Parietal lobe (tissue), 2 donors: ENCODE data around the gene PILRB. TPM values are rescaled to one million over a fixed set of nuclear protein-coding genes. Genes with fewer than 3 reads are reported as not detected.

Experiments used
- small RNA-seq: library from RNA; depleted of rRNA; stranded (forward); fragments of <200 nt; gene quantifications from one replicate; pipeline ENCODE3, GENCODE V24; 2014; ENCODE audit warnings: low replicate concordance
- total RNA-seq: library from RNA; depleted of rRNA; stranded (reverse); fragments of >200 nt; gene quantifications from one replicate; pipeline ENCODE4 v1.2.3, GENCODE V29; 2014

PILRB gene
- total RNA-seq = 35.4 TPM

DNA sequence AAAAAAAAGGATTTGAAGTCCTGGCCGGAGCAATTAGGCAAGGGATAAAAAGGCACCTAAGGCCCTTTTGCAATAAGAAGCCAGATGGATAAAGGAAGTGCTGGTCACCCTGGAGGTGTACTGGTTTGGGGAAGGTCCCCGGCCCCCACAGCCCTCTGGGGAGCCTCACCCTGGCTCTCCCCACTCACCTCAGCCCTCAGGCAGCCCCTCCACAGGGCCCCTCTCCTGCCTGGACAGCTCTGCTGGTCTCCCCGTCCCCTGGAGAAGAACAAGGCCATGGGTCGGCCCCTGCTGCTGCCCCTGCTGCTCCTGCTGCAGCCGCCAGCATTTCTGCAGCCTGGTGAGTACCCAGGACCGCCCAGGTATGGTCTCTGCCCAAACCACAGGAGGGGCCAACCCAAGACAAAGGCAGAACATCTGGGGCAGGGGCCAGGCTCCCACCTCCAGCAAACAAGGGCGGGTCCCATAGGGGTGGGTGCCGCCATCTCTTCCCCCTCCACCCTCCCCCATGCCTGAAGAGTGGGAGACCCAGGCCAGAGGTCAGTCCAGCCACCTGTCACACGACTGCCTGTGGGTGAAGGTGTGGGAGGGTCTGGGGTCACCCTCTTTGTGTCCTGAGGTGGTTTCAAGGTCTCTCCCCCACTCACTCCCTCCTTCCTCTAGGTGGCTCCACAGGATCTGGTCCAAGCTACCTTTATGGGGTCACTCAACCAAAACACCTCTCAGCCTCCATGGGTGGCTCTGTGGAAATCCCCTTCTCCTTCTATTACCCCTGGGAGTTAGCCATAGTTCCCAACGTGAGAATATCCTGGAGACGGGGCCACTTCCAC is at the start of gene PILRB:
Gene PILRB (plus strand): TSS at position 91 of the 830 bp plus-strand sequence. CDS start 186 bp downstream, at position 277.

DNA sequence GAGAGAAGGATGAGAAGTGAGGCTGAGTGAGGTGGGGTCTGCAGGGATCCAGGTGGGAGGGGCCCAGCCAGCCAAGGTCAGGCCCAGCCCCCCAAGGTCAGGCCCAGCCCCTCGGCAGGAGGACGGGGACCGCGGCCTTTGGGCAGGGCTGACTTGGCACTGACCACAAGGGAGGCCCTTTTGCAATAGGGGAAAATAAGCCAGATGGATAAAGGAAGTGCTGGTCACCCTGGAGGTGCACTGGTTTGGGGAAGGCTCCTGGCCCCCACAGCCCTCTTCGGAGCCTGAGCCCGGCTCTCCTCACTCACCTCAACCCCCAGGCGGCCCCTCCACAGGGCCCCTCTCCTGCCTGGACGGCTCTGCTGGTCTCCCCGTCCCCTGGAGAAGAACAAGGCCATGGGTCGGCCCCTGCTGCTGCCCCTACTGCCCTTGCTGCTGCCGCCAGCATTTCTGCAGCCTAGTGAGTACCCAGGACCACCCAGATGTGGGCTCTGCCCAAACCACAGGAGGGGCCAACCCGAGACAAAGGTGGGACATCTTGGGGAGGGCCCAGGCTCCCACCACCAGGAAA is 15.4 kb downstream of the PILRB start, which contains the start of gene PILRA:
Gene PILRA (plus strand): TSS at position 227 of the 571 bp plus-strand sequence. CDS start 170 bp downstream, at position 397.

Small RNAs within 50 kb of the gene (small RNA-seq; reads per million reads assigned to genes)
- not detected for gene RF00019

Other genes starting within 250 kb of the PILRB start
- 27.9 TPM for gene TAF6, start 238.8 kb upstream of the PILRB start, total RNA-seq
- gene CNPY4, start 238.5 kb upstream of the PILRB start, total RNA-seq = 22.5 TPM
- 8.1 TPM for gene MBLAC1, start 231.2 kb upstream of the PILRB start, total RNA-seq
- gene LAMTOR4, start 209.2 kb upstream of the PILRB start, total RNA-seq = 31.0 TPM
- gene TRAPPC14, start 199.4 kb upstream of the PILRB start, total RNA-seq = 19.7 TPM
- 7.2 TPM for gene GAL3ST4, start 189.5 kb upstream of the PILRB start, total RNA-seq
- gene GPC2, start 180.7 kb upstream of the PILRB start, total RNA-seq = 67.3 TPM
- 1.3 TPM for gene STAG3, start 180.2 kb upstream of the PILRB start, total RNA-seq
- not detected for gene PVRIG, start 138.2 kb upstream of the PILRB start, total RNA-seq
- not detected for gene SPDYE3, start 50.4 kb upstream of the PILRB start, total RNA-seq
- gene PILRA, start 15.4 kb downstream of the PILRB start, total RNA-seq = 3.8 TPM
- 2.2 TPM for gene ZCWPW1, start 70.6 kb downstream of the PILRB start, total RNA-seq
- gene MEPCE, start 71.7 kb downstream of the PILRB start, total RNA-seq = 21.3 TPM
- gene PPP1R35, start 78.4 kb downstream of the PILRB start, total RNA-seq = 7.8 TPM
- not detected for gene SPACDR, start 106.1 kb downstream of the PILRB start, total RNA-seq
- 6.6 TPM for gene TSC22D4, start 121.1 kb downstream of the PILRB start, total RNA-seq
- 38.5 TPM for gene NYAP1, start 125.8 kb downstream of the PILRB start, total RNA-seq
- gene AGFG2, start 181.1 kb downstream of the PILRB start, total RNA-seq = 4.7 TPM
- not detected for gene SAP25, start 215.8 kb downstream of the PILRB start, total RNA-seq
- 17.5 TPM for gene LRCH4, start 228.0 kb downstream of the PILRB start, total RNA-seq
- not detected for gene FBXO24, start 228.2 kb downstream of the PILRB start, total RNA-seq
- gene PCOLCE, start 244.2 kb downstream of the PILRB start, total RNA-seq = 4.1 TPM